ENCODE measurements around the gene KAZN.

Gene KAZN

DNA sequence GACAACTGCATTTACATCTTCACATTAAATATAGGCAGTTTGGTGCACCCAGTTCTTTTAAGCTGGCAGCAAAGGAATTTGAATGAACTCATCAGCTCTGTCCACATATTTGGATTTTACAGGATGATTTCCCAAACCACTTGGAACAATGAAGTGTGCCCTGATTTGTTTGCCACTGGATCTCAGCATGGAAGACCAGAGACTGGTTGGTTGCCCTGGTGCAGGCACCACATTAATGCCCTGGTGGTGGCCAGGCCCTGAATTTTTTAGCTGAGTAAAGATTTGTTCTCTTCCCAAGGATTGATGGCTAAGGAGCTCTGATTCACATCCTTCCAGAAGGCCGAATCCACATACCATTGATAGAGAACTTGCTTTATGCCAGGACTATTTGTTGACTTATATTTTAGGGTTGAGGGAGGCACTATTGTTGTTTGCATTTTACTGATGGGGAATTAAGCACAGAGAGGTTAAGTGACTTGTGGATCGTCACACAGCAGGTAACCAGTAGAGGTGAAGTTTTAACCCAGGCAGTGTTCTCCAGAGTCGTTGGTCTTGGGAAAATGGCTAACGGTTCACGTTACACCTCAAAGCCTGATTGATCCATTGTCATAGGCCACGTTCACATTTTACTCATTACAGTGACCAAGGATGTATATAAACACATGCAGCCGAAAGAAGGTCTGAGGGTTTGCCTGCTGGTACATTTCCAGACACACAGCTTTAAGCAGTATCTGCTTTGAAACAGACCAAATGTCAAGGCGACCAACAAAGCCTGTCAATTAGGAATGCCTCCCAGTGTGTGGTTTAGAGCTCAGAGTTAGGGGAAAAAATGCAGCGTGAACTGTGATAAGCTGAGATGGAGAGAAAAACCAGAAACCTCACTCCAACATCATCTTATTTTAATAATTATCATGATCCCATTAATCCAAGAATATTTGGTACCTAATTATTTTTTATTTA, 50.7 kb downstream of the KAZN start:
- DNase-seq, result no peak

DNA sequence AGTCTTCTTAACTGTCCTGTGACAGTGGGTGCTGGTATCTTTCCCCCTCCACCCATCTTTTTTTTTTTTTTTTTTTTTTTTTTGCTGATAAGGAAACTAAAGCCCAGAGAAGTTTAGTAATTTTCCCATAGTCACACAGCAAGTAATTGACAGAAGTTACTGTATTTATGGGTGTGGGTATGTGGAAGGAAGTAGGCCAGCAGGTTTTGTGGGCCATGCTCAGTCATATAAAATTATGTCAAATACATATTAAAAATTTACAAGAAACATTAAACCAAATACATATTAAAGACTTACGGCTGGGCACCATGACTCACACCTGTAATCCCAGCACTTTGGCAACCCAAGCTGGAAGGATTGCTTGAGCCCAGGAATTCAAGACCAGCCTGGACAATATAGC, 51.5 kb downstream of the KAZN start:
- DNase-seq, result no peak

DNA sequence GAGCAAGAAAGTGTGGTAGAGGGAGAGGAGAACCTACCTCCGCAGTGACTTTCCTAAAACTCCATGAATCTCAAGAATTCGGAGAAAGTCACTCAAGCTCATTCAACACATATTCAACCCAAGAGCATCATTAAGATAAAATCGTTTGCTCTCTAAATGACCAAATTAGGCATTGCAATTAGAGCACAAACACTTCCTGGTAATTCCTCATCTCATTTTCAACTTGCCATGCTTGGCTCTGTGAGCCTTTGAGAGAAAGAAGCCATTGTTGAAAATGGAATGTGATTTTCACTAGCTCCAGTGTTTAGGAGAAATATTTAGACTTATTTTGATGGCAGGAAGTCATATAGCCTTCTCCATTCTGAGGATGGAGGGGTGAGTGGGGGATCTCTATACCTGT, 52.5 kb downstream of the KAZN start:
- no peak for DNase-seq

DNA sequence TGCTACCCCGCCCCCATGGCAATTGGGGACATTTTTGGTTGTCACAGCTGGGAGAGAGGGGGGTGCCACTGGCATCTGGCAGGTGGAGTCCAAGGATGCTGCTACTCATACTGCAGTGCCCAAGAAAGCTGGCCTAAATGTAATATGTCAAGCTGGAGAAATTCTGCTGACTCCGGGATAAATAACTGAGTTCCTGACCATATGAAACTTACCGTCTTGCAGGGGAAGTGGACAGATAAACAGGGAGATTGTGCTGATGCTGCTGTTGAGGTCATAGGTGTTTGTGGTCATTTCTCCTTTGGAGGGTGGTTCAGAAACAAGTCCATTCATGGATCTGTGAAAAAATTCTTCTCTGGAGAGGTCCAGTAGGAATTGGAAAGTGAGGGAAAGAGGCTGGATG, 54.4 kb downstream of the KAZN start:
- DNase-seq, result no peak

DNA sequence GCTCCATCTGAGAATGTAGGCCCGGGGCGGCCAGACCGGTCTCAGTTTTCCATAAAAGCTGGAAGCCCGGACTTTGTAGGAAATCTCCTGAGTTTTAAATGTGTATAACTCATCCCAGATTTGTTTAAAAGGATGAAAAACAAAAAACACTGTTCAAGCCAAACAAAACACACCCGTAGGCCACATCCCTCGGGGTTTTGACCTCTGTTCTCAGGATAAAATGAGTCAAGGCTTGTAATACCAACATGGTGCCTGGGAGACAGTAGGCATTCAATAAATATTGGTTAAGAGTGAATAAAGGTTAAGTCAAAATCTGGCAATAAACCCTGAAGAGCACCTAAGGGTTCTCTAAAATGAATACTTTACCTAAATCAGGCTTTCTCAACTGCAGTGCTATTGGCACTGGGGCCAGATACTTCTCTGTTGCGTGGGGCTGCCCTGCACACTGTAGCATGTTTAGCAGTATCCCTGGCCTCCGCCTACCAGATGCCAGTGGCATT, 55.0 kb downstream of the KAZN start:
- DNase-seq, result no peak

DNA sequence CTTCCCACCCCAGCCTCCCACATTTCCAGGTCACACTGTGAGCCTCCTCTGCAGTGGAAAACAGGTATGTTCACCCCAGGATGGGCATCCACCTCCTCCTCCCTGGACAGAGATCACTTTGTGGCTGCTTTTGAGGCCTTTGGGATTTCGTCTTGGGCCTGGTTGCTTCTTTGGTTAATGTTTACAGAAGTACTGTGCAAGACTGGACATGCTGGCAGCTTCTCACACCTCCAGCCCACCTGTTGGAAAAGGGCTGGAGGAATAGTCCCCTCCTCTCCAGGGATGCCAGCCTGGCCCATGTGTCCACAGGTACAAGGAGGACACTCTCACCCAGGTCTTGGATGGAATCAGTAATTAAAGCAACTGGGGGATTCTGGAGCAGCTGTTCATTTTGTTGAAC, 56.1 kb downstream of the KAZN start:
- DNase-seq, result no peak

DNA sequence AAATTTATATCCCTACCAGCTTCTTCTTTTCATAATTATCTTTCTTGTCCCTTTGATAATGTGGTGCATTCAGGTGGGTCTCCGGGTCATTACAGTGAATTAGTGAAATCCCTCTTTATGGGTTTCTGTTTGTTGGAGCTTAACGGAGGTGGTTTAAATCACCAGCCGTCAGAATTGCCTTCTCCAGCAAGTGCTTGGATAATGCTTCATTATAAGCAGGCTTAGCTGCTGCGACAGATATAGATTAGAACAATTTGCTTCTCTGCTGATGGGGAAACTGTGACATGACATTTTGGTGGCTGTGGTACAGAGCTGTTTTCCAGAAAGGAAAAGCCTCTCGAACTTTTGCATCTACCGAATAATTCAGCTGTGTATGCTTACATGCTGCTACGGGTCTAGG, 56.9 kb downstream of the KAZN start:
- no peak for DNase-seq

DNA sequence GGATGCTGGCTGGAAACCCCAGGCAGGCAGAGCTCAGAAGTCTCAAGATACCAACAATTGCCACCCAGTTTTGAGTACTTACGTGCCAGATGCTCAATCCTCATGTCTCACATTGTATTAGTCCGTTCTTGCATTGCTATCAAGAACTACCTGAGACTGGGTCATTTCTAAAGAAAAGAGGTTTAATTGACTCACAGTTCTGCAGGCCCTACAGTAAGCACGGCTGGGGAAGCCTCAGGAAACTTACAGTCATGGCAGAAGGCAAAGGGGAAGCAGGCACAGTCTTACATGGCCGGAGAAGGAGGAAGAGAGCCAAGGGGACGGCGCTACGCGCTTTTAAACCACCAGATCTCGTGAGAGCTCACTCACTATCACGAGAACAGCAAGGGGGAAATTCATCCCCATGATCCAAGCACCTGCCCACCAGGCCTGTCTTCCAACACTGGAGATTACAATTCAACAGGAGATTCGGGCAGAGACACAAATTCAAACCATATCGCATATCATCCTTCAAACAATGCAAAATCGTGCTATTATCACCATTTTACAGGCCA, 58.0 kb downstream of the KAZN start:
- no peak for DNase-seq

DNA sequence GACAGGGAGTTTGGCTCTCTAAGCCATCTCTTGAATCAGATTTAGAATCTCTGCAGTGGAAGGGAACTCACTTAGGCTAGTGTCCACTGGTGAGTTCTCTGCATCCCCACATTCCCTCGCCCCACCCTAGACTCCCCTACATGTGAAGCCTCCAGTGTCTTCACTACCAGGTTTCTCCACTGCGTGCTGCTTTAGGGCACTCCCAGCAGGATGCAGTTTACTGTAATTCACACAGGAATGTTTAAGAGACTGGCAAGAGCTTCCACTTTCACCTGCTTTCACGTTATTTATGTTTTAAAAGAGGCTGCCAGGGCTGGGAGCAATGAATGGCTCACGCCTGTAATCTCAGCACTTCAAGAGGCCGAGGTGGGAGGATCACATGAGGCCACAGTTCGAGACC, 60.2 kb downstream of the KAZN start:
- DNase-seq, result no peak

DNA sequence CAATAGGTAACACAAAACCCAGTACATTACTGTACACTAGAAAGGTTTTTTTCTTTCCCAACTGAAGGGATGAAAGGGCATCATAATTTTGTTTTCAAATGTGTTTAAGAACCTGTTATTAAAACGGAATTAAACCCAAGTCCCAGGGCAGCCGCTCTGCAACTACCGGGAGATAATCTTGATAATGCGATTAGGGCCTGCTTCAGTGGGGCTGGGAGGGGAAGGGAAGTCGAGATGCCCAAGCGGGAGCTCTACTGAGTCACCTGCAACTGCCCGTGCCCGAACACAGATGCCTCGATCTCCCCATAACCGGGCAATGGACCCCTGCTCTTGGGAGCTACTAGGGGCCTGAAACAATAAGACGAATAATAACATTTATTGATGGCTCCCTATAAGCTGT, 61.4 kb downstream of the KAZN start:
- DNase-seq, result no peak

DNA sequence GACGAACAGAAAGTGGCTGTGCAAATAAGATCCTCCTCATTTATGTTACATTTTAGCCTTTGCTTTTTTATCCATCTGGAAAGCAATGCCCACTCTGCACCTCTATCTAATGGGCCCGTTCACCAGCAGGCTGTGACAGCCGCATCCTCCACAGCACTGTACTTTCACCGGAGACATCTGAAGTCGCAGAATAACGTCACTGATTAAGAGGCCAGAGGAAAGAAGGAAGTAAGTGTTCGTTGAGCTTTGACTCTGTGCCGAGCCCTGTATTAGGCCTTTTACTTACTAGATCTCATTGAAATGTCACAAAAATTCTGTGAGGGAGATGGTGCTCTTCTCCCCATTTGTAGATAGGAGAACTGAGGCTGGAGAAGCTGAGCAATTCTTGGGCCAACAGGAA, 62.3 kb downstream of the KAZN start:
- no peak for DNase-seq

DNA sequence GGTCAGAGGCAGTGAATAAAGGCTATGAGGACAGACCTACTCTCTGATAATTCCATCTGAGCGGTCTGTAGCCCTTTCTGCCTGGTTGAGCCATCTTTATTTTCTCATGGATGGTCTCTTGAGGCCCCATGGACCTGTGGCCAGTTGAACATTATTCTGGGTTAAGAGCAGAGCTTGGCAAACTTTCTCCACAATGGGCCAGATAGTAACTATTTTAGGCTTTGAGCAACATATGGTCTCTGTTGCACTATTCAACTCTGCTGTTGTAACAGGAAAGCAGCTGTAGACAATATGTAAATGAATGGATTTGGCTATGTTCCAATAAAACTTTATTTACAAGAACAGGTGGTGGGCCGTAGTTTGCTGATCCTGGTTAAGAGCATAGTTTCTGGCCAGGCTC, 62.7 kb downstream of the KAZN start:
- DNase-seq, result peak; percentile 30

DNA sequence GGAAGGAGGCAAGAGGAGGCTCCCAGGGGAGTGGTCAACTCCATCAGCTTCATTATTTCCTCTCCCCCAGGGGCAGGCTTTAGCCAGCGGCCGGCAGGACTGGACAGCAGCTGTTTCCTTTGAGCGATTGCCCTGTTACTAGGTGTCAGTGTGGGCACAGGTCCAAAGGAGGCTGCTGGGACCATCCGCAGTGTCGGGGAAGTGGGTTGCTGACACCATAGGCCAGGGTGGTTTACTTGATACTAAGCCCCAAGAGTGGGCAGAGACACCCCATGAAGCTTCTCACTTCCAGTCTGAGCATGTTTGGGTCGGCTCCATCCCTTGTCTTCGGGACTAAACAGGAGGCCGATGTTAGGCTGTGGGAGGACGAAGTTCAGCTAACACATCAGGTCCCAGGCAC, 63.6 kb downstream of the KAZN start:
- no peak for DNase-seq

DNA sequence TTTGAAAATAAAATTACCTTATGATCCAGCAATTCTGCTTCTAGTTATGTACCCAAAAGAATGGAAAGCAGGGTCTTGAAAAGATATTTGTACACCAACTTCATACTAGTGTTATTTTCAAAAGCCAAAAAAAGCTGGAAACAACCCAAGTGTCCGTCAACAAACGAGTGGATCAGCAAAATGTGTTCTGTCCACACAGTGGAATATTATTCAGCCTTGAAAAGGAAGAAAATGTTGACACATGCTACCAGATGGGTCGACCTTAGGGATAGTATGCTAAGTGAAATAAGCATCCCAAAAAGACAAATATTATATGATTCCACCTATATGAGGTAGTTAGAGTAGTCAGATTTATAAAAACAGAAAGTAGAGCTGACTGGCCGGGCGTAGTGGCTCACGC, 65.3 kb downstream of the KAZN start:
- no peak for DNase-seq

DNA sequence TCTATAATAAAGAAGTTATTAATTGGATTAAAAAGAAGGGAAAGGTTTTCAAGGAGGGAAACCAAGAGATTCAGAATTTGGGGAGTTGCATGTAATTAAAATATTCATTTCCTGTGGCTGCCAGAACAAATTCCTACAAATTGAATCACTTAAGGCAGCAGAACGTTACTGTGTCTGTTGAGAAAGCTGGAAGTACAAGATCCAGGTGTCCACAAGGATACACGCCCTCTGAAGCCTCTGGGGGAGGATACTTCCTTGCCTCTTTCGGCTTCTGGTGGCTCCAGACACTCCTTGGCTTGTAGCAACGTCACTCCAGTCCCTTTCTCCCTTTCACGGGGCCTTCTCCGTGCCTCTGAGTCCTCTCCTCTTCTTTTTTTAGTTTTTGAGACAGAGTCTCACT, 67.9 kb downstream of the KAZN start:
- no peak for DNase-seq

DNA sequence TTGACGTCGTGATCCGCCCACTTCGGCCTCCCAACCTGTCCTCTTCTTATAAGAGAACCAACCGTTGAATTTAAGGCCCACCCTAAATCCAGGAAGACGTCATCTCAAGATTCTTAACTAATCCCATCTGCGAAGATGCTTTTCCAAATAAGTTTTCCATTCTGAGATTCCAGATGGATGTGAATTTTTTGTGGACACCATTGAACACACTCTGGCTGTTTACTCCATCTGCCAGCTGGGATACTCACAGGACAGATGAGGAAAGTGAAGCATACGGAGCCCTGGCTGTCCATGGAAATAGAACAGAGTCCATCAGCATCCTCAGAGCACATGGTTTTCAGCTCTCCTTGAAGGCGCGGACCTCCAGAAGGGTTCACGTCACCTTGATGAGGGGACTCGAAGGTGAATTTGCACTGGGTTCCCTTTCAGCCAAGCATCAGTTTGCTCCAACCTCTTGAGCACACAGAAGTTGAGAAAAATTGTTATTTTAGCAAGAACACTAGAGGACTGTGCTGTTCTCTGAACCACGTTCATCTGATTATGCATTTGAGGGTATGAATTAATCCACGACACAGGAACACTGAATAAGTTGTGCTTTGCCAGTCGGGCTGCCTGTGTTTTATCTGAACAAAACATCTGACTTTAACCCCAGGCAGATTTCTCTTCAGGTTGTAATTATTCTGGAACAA, 68.6 kb downstream of the KAZN start:
- no peak for DNase-seq

DNA sequence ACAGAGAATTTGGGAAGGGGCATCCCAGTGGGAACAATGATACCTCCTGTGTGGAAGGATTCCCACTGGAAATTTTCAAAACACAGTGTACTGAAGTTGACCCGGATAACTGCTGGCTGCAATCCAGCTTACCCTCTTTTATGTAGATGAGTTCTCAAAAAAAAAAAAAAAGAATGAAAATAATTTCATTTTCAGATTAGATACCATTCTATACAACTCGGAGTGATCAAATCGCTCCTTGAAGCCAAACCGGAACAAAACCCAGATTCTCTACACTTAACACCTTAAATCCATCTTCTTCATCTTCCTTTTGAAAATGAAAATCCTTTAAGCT, 69.1 kb downstream of the KAZN start:
- no peak for DNase-seq

DNA sequence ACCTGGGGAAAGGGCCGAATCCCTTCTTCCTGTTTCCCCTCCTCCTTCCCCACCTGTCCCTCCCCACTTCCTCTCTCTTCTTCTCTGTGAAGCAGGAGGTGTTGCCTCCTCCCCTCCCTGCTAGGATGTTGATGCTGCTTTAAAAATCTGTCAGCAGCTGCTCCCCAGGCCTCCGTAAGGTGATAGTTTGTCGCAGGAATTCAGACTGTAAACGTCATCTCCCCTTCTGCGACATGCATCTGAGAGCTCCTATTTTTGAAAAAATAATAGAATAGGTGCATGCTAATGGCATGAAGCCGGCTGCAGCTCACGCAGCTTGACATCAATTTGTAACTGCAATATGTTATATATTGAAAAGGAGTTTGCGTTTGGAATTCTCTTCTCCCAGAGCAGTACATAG, 70.1 kb downstream of the KAZN start:
- DNase-seq, result no peak

DNA sequence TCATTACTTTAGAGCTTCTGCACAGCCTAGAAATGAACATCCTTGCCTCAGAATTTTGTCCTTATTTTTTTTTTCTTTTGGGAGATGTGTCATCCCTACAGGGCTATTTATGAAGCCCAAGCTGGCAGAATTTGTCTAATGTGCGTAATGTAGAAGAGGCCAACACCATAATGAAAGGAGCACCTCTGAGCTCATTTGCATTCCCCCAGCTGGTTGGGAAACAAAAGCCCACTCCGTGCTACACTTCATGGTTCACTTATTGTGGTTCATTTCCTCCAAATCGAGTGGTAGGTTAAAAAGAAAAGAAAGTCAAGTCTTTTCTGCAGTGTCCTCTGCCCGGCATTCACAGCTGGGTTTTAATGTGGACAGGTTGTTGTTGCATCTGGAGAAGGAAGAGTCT, 73.5 kb downstream of the KAZN start:
- DNase-seq, result no peak

DNA sequence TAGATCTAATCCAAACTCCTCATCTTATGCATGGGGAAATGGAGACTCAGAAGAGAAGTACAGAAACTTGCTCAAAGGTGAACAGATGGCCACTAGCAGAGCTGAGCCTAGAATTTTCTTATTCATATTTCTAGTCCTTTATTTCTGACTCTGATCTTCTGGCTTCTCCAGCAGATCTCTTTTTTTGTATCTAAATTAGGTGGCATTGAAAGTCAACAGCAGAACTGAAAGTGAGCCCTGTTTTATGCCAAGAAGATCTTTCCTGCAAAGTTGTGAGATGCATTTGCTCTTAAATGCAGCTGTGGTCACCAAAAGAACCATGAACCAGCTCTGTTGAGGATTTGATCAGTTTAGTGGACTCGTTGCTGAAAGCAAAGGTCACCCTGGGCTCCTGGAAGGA, 75.5 kb downstream of the KAZN start:
- no peak for DNase-seq

DNA sequence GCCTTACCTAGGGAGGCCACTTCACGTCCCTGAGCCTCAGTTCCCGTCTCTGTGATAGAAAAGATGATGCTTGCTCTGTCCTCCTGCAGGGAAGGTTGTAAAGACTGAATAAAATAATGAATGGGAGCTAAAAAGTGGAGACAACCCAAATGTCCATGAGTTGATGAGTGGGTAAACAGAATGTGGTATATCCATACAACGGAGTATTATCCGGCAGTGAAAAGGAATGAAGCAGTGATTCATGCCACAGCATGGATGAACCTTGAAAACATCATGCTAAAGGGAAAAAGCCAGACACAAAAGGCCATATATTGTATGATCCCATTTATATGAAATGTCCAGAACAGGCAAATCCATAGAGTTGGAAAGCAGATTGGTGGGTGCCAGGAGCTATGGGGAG, 77.9 kb downstream of the KAZN start:
- no peak for DNase-seq

DNA sequence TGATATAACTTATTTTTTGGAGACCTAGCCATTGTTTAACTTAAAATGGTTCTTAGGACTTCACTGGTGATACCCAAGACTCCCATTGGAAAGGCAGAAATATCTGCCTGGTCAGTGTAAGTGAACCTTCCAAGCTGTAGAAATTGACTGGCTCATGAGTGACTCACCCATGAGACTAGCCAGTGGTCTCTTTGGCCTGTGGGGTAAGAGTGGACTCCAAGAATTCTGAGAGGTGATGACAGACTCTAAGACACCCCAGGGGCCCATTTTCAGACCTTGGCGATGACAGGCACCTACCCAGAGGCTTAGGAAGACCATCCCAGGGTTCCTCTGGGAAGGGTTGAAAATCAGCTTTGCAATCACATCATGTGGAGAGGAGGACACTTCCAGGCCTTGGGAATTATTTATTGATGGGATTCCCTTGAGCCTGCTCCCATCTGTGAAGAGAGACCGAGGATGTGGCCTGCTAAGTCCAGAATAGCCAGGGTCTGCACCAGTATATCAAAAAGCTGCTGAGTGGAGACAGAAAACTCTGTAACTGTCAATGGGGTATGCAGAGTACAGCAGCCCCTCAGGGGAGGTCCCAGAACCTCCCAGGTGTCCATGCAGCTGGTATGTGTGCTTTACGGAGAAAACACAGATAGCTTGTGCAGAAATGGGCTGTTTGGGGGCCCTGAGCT, 78.9 kb downstream of the KAZN start:
- no peak for DNase-seq

DNA sequence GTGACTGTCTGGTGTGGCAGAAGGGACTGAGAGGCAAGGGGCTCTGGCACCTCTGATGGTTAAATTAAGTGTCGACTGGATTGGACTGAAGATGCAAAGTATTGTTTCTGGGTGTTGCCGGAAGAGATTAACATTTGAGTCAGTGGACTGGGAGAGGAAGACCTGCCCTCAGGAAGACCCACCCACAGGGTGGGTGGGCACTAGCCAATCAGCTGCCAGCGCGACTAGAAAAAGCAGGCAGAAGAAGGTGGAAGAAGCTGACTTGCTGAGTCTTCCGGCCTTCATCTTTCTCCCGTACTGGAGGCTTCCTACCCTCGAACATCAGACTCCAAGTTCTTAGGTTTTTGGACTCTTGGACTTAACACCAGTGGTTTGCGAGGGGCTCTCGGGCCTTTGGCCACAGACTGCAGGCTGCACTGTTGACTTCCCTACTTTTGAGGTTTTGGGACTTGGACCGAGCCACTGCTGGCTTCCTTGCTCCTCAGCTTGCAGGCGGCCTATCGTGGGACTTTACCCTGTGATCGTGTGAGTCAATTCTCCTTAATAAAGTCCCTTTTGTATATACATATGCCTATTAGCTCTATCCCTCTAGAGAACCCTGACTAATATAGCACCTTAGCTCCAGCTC, 79.6 kb downstream of the KAZN start:
- peak; percentile 46 for DNase-seq

All from femur (tissue), 1 donor.